K562 (cell line): ENCODE results near the gene TMPRSS11D. TPM values are rescaled to one million over a fixed set of nuclear protein-coding genes. Genes with fewer than 3 reads are reported as not detected.

Experiments
- ATAC-seq: fragments of 200-7000 bp; cut with Tn5 transposase; 3 replicates; pipeline ENCODE4 v1.9.1; 2020; ENCODE audit warnings: moderate library complexity
- BruUV-seq: library from RNA; stranded (reverse); fragments of 400-500 nt; replicated peaks from 2 replicates; lab custom pipeline; 2021; lab: Mats Ljungman, UMichigan
- CTCF ChIA-PET: fragments of 300-600 bp; formaldehyde crosslinking; extraction: SDS; loops from one replicate; lab custom pipeline; 2021; ENCODE audit warnings: low intra/inter-chr PET ratio; lab: Yijun Ruan, JAX
- POLR2A ChIA-PET: fragments of 300-600, 350-650 bp; sonication (Branson Sonifier 250); formaldehyde crosslinking; extraction: SDS; loops from one replicate; lab custom pipeline; 2021; ENCODE audit warnings: antibody characterized with exemption, inconsistent platforms; lab: Yijun Ruan, JAX
- DNase-seq, 4 experiments: peaks; one replicate each; pipeline versions ENCODE4 v3.0.0 to v3.0.0-alpha.2; 2011 to 2018; ENCODE audit warnings: low spot score in 3 of 4, mixed read lengths in 3 of 4; ENCODE audit errors: extremely low read depth in 1 of 4
- FAIRE-seq: peaks from 2 replicates; lab custom pipeline; 2011; peaks lifted over from hg19 to GRCh38; lab: Jason Lieb, UNC
- H2AFZ ChIP-seq: 2 replicates; pipeline ENCODE4 v1.6.0; 2011; ENCODE audit warnings: low read depth, low read length, control low read depth, inconsistent platforms
- H3K27ac ChIP-seq: fragments of 200-600 bp; 3 replicates; pipeline ENCODE4 v1.8.0; 2011; ENCODE audit warnings: low read depth, mild to moderate bottlenecking, control low read depth, inconsistent platforms, low read length, moderate library complexity, mixed read lengths; ENCODE audit errors: extremely low read depth
- H3K27me3 ChIP-seq, 2 experiments: fragments of 300-600 bp in 1 of 2; 2 replicates in 1 of 2; 3 replicates in 1 of 2; pipeline versions ENCODE4 v1.6.0 to v1.8.0; 2011; ENCODE audit warnings: inconsistent platforms in 2 of 2, low read length in 2 of 2, mild to moderate bottlenecking in 1 of 2, mixed read lengths in 1 of 2, moderate library complexity in 1 of 2; ENCODE audit not compliant: control insufficient read depth in 2 of 2, insufficient read depth in 2 of 2
- H3K36me3 ChIP-seq: fragments of 300-600 bp; 3 replicates; pipeline ENCODE4 v1.8.0; 2011; ENCODE audit warnings: mild to moderate bottlenecking, low read length, inconsistent platforms; ENCODE audit not compliant: control insufficient read depth, insufficient read depth
- H3K4me1 ChIP-seq, 2 experiments: fragments of 200-600 bp in 1 of 2; replicated peaks in 1 of 2; 2 replicates in 1 of 2; 3 replicates in 1 of 2; pipeline versions ENCODE4 v1.5.1 to v1.8.0; 2011; ENCODE audit warnings: inconsistent platforms in 2 of 2, low read length in 2 of 2, mild to moderate bottlenecking in 1 of 2, mixed read lengths in 1 of 2, moderate library complexity in 1 of 2; ENCODE audit not compliant: control insufficient read depth in 2 of 2, insufficient read depth in 2 of 2
- H3K4me2 ChIP-seq: 2 replicates; pipeline ENCODE4 v1.6.1; 2011; ENCODE audit warnings: low read length, control low read depth, inconsistent platforms, mixed read lengths; ENCODE audit not compliant: insufficient read depth
- H3K4me3 ChIP-seq: fragments of 200-600 bp; sonication (generic), shearing (Covaris generic); 2 replicates; pipeline ENCODE4 v1.5.1; 2016; ENCODE audit warnings: control low read depth, inconsistent platforms
- H3K79me2 ChIP-seq: fragments of 200-600 bp; 3 replicates; pipeline ENCODE4 v1.8.0; 2011; ENCODE audit warnings: low read length, inconsistent platforms; ENCODE audit not compliant: control insufficient read depth, insufficient read depth
- H3K9ac ChIP-seq, 2 experiments: 2 replicates each; pipeline versions ENCODE4 v1.6.0 to v1.6.1; 2011; ENCODE audit warnings: low read depth in 2 of 2, low read length in 2 of 2, control low read depth in 1 of 2, inconsistent platforms in 1 of 2, mild to moderate bottlenecking in 1 of 2, mixed read lengths in 1 of 2; ENCODE audit not compliant: insufficient read depth in 1 of 2
- H3K9me1 ChIP-seq: one replicate; pipeline ENCODE4 v1.6.0; 2011; ENCODE audit warnings: inconsistent platforms, mild to moderate bottlenecking, low read length, moderate library complexity; ENCODE audit not compliant: control insufficient read depth, insufficient read depth
- H3K9me3 ChIP-seq: replicated peaks from 2 replicates; pipeline ENCODE4 v1.5.1; 2011; ENCODE audit warnings: low read depth, low read length, inconsistent platforms; ENCODE audit not compliant: control insufficient read depth, insufficient read depth
- H4K20me1 ChIP-seq: replicated peaks from 2 replicates; pipeline ENCODE4 v1.6.1; 2011; ENCODE audit warnings: low read length, inconsistent platforms, mixed read lengths; ENCODE audit not compliant: control insufficient read depth, insufficient read depth
- AFF4 ChIP-seq: sonication (generic); formaldehyde crosslinking; IDR thresholded peaks from 2 replicates; pipeline ENCODE4 v1.8.0; 2023; ENCODE audit warnings: mild to moderate bottlenecking, missing genetic modification reagents
- CHCHD3 ChIP-seq: fragments of 250-450 bp; sonication (Bioruptor Pico); IDR thresholded peaks from 2 replicates; pipeline ENCODE4 v2.1.2; 2022; ENCODE audit warnings: mild to moderate bottlenecking
- KLF13 ChIP-seq: fragments of 450-650 bp; IDR thresholded peaks from 2 replicates; pipeline ENCODE4 v1.6.1; 2016; ENCODE audit warnings: missing genetic modification characterization, low read depth, mild to moderate bottlenecking, missing compliant biosample characterization, moderate library complexity, borderline replicate concordance
- MTA3 ChIP-seq: fragments of 450-650 bp; formaldehyde crosslinking; IDR thresholded peaks from 2 replicates; pipeline ENCODE4 v1.6.1; 2017; ENCODE audit warnings: mild to moderate bottlenecking, borderline replicate concordance
- SAP30 ChIP-seq: fragments of 200-600 bp; sonication (generic); IDR thresholded peaks from 2 replicates; pipeline ENCODE4 v1.6.1; 2012; ENCODE audit warnings: borderline replicate concordance, low read depth, mild to moderate bottlenecking, moderate library complexity, low read length, control low read depth, inconsistent platforms; ENCODE audit not compliant: insufficient read depth, poor library complexity, severe bottlenecking
- SMARCE1 ChIP-seq: fragments of 450-650 bp; IDR thresholded peaks from 2 replicates; pipeline ENCODE4 v1.7.1; 2016; ENCODE audit warnings: mild to moderate bottlenecking
- TCF7L2 ChIP-seq: fragments of 150-350 bp; IDR thresholded peaks from 2 replicates; pipeline ENCODE4 v1.6.1; 2016; ENCODE audit warnings: low read depth, mild to moderate bottlenecking, low read length, moderate library complexity
- ZNF134 ChIP-seq: fragments of 250-450 bp; sonication (Bioruptor Pico); conservative IDR thresholded peaks from 2 replicates; pipeline ENCODE4 v1.4.0; 2020
- WGBS: fragments of 100-300 bp; shearing (Covaris generic); methylation state at CpG from one replicate; pipeline ENCODE4 v1.1.6; 2016; ENCODE audit warnings: low coverage, mixed read lengths; ENCODE audit not compliant: insufficient coverage; ENCODE audit errors: missing lambda C conversion rate; 5-methylcytosine and 5-hydroxymethylcytosine counted together
- in situ Hi-C: fragments of 300-500 bp; cut with MboI; formaldehyde crosslinking; loops from 4 replicates; pipeline ENCODE4 v1.15.0; 2018; ENCODE audit warnings: inconsistent platforms, mixed read lengths
- intact Hi-C: fragments of 100-400 bp; cut with micrococcal nuclease; formaldehyde crosslinking; loops from 2 replicates; pipeline ENCODE4 v1.14.2; 2022
- polyA plus RNA-seq, 8 experiments: library from polyadenylated mRNA; depleted of rRNA in 4 of 8; stranded (reverse) in 5 of 8; unstranded in 3 of 8; fragments of >200 nt; fragmentation: Nextera tagmentation in 2 of 8; fragmentation: Illumina TruSeq in 1 of 8; extraction: Ambion mirVana in 2 of 8; extraction: Trizol in 1 of 8; gene quantifications; 2 replicates each; pipeline versions ENCODE4 v1.2.1 to v1.2.3, GENCODE V29; 2011 to 2014; ENCODE audit warnings: inconsistent platforms in 1 of 8, missing spikeins in 1 of 8
- total RNA-seq, 7 experiments: library from RNA; depleted of rRNA in 6 of 7; stranded (reverse); fragments of >200 nt in 6 of 7; fragmentation: Illumina TruSeq in 2 of 7; extraction: Trizol in 2 of 7; gene quantifications; 2 replicates each; pipeline versions ENCODE4 v1.2.1 to v1.2.3, GENCODE V29; 2011 to 2021; ENCODE audit warnings: low replicate concordance in 1 of 7

The TMPRSS11D gene
- total and polyA plus RNA-seq, 9 of the 15 experiments (the other 6 are each of a cell fraction or from before 2014, with no cell fraction given), result not detected

DNA sequence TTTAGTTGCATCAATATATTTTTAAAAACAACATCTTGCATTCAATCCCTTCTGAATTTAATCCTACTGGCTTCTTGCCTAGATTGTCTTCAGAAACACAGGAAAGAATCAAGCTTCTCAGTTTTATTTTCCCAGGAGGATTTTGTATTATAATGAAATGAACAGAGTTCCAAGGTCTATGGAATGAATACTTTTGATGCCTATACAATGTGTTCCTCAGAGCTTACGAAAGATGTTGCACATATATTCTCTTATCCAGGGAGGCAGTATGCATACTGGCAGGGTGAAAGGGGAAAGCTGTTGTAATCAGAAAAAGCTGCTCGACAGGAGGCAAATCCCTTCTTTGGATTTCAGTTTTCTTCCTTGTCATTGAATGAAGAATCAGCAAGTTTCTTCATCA, 8.8 kb downstream of the TMPRSS11D start:
- no peak overlapping the region for H3K27ac ChIP-seq
- ATAC-seq, result no peak
- no TSS peak for BruUV-seq
- H3K9ac ChIP-seq, result no peak overlapping the region
- intact Hi-C loops, result loop anchor here (10.0 kb wide), 1 partner anchor 300 kb away; no protein-coding TSS in a partner anchor
- H3K9me1 ChIP-seq, result no peaks in the 10 kb centered on the region
- no peaks in the 10 kb centered on the region for H3K79me2 ChIP-seq
- H3K27me3 ChIP-seq, result no peaks in the 10 kb centered on the region
- no peaks in the 10 kb centered on the region for H4K20me1 ChIP-seq
- FAIRE-seq, result no peak
- no peak overlapping the region for H3K4me3 ChIP-seq
- TF ChIP-seq KLF13 (tag) (no peak), SMARCE1 (no peak), TCF7L2 (no peak), MTA3 (no peak), SAP30 (no peak), AFF4 (CRISPR knock-in tag) (no peak), ZNF134 (no peak), CHCHD3 (CRISPR knock-in tag) (no peak)
- H3K4me1 ChIP-seq, result no peaks in the 10 kb centered on the region
- no peaks in the 10 kb centered on the region for H3K9me3 ChIP-seq
- in situ Hi-C loops, result no loop called here
- H3K4me2 ChIP-seq, result no peak overlapping the region
- no peaks in the 10 kb centered on the region for H3K36me3 ChIP-seq
- no peak for DNase-seq
- H2AFZ ChIP-seq, result no peak overlapping the region
- ChIA-PET CTCF (no interaction called here), POLR2A (no interaction called here)
- WGBS, result 4% methylated on average over 2 of the region's 2 CpGs
